Breast epithelium (tissue), 3 donors: ENCODE results near the gene LANCL2.

Experiments
- POLR2A ChIP-seq: fragments of 450-650 bp; IDR thresholded peaks from one replicate; pipeline ENCODE4 v1.6.1; 2016; ENCODE audit warnings: antibody characterized with exemption, mild to moderate bottlenecking, moderate library complexity
- TF ChIP-seq, protein P1 (sequence below), 3 donors: fragments of 450-650 bp; IDR thresholded peaks; one replicate each; pipeline ENCODE4 v1.5.1; 2016 to 2017; ENCODE audit warnings: antibody characterized with exemption in 3 of 3, mild to moderate bottlenecking in 3 of 3, moderate library complexity in 3 of 3

DNA sequence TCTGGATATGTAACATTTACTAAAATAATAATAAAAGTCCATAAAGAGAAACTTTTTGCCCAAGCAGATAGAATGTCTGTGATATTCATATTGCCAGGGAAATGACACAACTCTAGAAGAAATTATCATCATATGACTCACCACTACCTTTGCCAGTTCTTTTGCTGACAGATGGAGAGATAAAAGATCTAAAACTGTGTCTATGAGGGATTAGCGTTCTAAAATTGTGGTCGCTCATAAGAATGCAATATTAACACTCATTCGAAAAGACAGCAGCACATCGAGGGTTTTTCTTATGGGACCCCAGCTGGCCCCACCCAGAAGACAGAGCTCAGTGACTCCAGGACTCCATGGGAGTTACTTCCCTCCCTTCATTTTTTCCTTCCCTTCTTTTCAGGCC, 16.6 kb upstream of the LANCL2 start:
- TF ChIP-seq, protein P1, sequence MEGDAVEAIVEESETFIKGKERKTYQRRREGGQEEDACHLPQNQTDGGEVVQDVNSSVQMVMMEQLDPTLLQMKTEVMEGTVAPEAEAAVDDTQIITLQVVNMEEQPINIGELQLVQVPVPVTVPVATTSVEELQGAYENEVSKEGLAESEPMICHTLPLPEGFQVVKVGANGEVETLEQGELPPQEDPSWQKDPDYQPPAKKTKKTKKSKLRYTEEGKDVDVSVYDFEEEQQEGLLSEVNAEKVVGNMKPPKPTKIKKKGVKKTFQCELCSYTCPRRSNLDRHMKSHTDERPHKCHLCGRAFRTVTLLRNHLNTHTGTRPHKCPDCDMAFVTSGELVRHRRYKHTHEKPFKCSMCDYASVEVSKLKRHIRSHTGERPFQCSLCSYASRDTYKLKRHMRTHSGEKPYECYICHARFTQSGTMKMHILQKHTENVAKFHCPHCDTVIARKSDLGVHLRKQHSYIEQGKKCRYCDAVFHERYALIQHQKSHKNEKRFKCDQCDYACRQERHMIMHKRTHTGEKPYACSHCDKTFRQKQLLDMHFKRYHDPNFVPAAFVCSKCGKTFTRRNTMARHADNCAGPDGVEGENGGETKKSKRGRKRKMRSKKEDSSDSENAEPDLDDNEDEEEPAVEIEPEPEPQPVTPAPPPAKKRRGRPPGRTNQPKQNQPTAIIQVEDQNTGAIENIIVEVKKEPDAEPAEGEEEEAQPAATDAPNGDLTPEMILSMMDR (IDR thresholded peaks at IDR 0.05), result no peak
- no peak for TF ChIP-seq POLR2A
